GM12872 (cell line): Measurements from ENCODE around the gene TNFRSF4.

ENCODE experiments used
- CTCF ChIP-seq: IDR thresholded peaks from 3 replicates; pipeline ENCODE4 v1.5.1; 2011; ENCODE audit warnings: low read depth, mild to moderate bottlenecking, low read length, moderate library complexity; ENCODE audit not compliant: insufficient read depth

The TNFRSF4 gene

GRCh38 chr1:1204998-1205768, 8.8 kb downstream of the TNFRSF4 start:
- no peak for TF ChIP-seq CTCF

GRCh38 chr1:1204425-1204920, 9.5 kb downstream of the TNFRSF4 start:
- no peak for TF ChIP-seq CTCF

GRCh38 chr1:1203561-1204424, 10.2 kb downstream of the TNFRSF4 start:
- no peak for TF ChIP-seq CTCF

GRCh38 chr1:1202831-1203560, 11.0 kb downstream of the TNFRSF4 start:
- TF ChIP-seq CTCF = no peak

- no peak for TF ChIP-seq CTCF
Observed at GRCh38 chr1:1200876-1201810, 12.8 kb downstream of the TNFRSF4 start.

- no peak for TF ChIP-seq CTCF
Observed at GRCh38 chr1:1199961-1200875, 13.7 kb downstream of the TNFRSF4 start.
